GM12891 (cell line): ENCODE results near the gene SPATC1L.

Experiments
- DNase-seq: peaks from one replicate; pipeline ENCODE4 v3.0.0; 2011; ENCODE audit warnings: low spot score; ENCODE audit not compliant: insufficient read length
- FAIRE-seq: peaks from 2 replicates; lab custom pipeline; 2011; peaks lifted over from hg19 to GRCh38; lab: Jason Lieb, UNC
- PAX5 ChIP-seq: IDR thresholded peaks from 2 replicates; pipeline ENCODE4 v1.6.1; 2011; ENCODE audit warnings: low read length, moderate library complexity, mild to moderate bottlenecking; ENCODE audit not compliant: insufficient read depth, severe bottlenecking
- POLR2A ChIP-seq: IDR thresholded peaks from 2 replicates; pipeline ENCODE4 v1.6.1; 2011; ENCODE audit warnings: low read depth, low read length, control low read depth
- POLR2AphosphoS5 ChIP-seq: IDR thresholded peaks from 2 replicates; pipeline ENCODE4 v1.6.1; 2011; ENCODE audit warnings: low read depth, low read length, control low read depth
- POU2F2 ChIP-seq: IDR thresholded peaks from 2 replicates; pipeline ENCODE4 v1.6.1; 2011; ENCODE audit warnings: low read depth, mild to moderate bottlenecking, control low read depth, low read length, moderate library complexity
- SPI1 ChIP-seq: IDR thresholded peaks from 2 replicates; pipeline ENCODE4 v1.6.1; 2011; ENCODE audit warnings: low read depth, low read length, control low read depth
- TAF1 ChIP-seq: IDR thresholded peaks from 2 replicates; pipeline ENCODE4 v1.6.1; 2011; ENCODE audit warnings: low read depth, low read length, control low read depth

The SPATC1L gene

GRCh38 chr21:46222436-46223116, 38.3 kb upstream of the SPATC1L start:
- no peak for DNase-seq
- TF ChIP-seq POLR2A (no peak), POLR2AphosphoS5 (no peak), TAF1 (no peak), SPI1 (no peak), POU2F2 (no peak), PAX5 (no peak)
- no peak for FAIRE-seq

- TF ChIP-seq POU2F2 (no peak), PAX5 (no peak), TAF1 (no peak), POLR2A (no peak), SPI1 (no peak), POLR2AphosphoS5 (no peak)
- DNase-seq = no peak
- FAIRE-seq = no peak
Observed at GRCh38 chr21:46221664-46222435, 37.6 kb upstream of the SPATC1L start.

GRCh38 chr21:46220847-46221246, 36.6 kb upstream of the SPATC1L start:
- FAIRE-seq (no peak), DNase-seq (no peak)
- TF ChIP-seq SPI1 (no peak), POLR2A (no peak), PAX5 (no peak), POLR2AphosphoS5 (no peak)

GRCh38 chr21:46220275-46220810, 36.1 kb upstream of the SPATC1L start:
- no peak for TF ChIP-seq SPI1
- no peak for TF ChIP-seq POLR2A
- TF ChIP-seq POU2F2 = no peak
- TF ChIP-seq PAX5 = no peak
- no peak for TF ChIP-seq TAF1
- no peak for TF ChIP-seq POLR2AphosphoS5
- no peak for FAIRE-seq
- no peak for DNase-seq

GRCh38 chr21:46219591-46220239, 35.5 kb upstream of the SPATC1L start:
- no peak for TF ChIP-seq PAX5
- no peak for TF ChIP-seq SPI1
- no peak for TF ChIP-seq POU2F2
- no peak for TF ChIP-seq TAF1
- TF ChIP-seq POLR2A = no peak
- TF ChIP-seq POLR2AphosphoS5 = no peak
- no peak for DNase-seq
- no peak for FAIRE-seq

GRCh38 chr21:46218906-46219590, 34.8 kb upstream of the SPATC1L start:
- FAIRE-seq (no peak), DNase-seq (no peak)
- TF ChIP-seq POLR2AphosphoS5 (no peak), TAF1 (no peak), SPI1 (no peak), POU2F2 (no peak), PAX5 (no peak), POLR2A (no peak)

- TF ChIP-seq POLR2A (no peak), POLR2AphosphoS5 (no peak)
- FAIRE-seq = no peak
Observed at GRCh38 chr21:46217511-46218196, 33.4 kb upstream of the SPATC1L start.

GRCh38 chr21:46216132-46216747, 32.0 kb upstream of the SPATC1L start:
- FAIRE-seq (no peak), DNase-seq (no peak)
- TF ChIP-seq POLR2A (no peak), TAF1 (no peak), POLR2AphosphoS5 (no peak), PAX5 (no peak), SPI1 (no peak), POU2F2 (no peak)

More at GRCh38 chr21:46217511-46218196, 33.4 kb upstream of the SPATC1L start:
- no peak for DNase-seq
